ENCODE measurements around the gene CTSD. TPM values are rescaled to one million over a fixed set of nuclear protein-coding genes. Genes with fewer than 3 reads are reported as not detected.

Gene CTSD
- total and polyA plus RNA-seq, 2 of the 8 experiments (the other 6 are each of a cell fraction or from before 2014, with no cell fraction given), result 169 to 173 TPM

DNA sequence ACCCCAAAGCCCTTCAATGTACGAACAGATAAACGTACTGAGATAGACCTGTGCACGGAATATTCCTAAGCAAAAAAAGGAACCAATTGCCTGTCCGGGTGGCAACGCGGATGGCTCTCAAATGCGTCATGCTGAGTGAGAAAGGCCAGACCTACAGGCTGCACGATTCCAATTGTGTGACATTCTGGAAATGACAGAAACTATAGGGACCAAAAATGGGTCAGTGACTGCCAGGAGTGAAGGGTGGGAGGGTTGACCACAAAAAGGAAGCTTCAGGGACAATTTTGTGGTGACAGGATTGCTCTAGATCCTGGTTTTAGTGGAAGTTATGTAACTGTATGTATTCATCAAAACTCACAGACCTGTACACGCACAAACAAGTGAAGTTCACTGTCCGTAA lies 47.0 kb upstream of the CTSD start:
- Histone ChIP-seq H2BK20ac (ENCODE audit: low read length) (no peak overlapping the region), H3K27me3 (replicated peaks in 1 of 4; ENCODE audit: control insufficient read depth in 3 of 4, extremely low read depth in 1 of 4, insufficient read depth in 3 of 4, low read length in 3 of 4) (no peaks in the 10 kb centered on the region), H3K23ac (ENCODE audit: insufficient read length) (no peak overlapping the region), H3K18ac (ENCODE audit: extremely low read depth, low read length) (no peak overlapping the region), H3K14ac (ENCODE audit: insufficient read length) (no peak overlapping the region), H2BK12ac (ENCODE audit: low read depth, low read length) (no peak overlapping the region), H4K5ac (ENCODE audit: insufficient read length, low read depth, low read length) (no peak overlapping the region), H2BK15ac (ENCODE audit: low read length) (no peak overlapping the region), H2BK5ac (ENCODE audit: low read depth, low read length) (no peak overlapping the region), H3K27ac (ENCODE audit: low read depth, low read length) (no peak overlapping the region), H3K36me3 (ENCODE audit: control insufficient read depth in 2 of 4, insufficient read depth in 4 of 4, low read length in 3 of 4) (no peaks in the 10 kb centered on the region), H2AK5ac (ENCODE audit: low read depth, low read length) (no peak overlapping the region), H4K8ac (ENCODE audit: extremely low read depth, insufficient read depth, low read length) (no peak overlapping the region), H3K9ac (replicated peaks in 1 of 4; ENCODE audit: extremely low read depth in 1 of 4, low read depth in 3 of 4, low read length in 3 of 4) (no peak overlapping the region), H3K56ac (replicated peaks; ENCODE audit: insufficient read length, low read depth, low read length) (no peak overlapping the region), H3K4me2 (ENCODE audit: insufficient read depth in 1 of 2, low read depth in 2 of 2, low read length in 2 of 2) (no peak overlapping the region), H3K9me3 (ENCODE audit: insufficient read depth in 2 of 2, low read depth in 1 of 2, low read length in 1 of 2) (peaks cover 3 to 4% of the 10 kb centered on the region in 2 experiments; a peak in 2 of 4 replicates), H3K4ac (replicated peaks; ENCODE audit: insufficient read length, low read depth, low read length) (no peak overlapping the region), H3K4me1 (replicated peaks in 1 of 4; ENCODE audit: control insufficient read depth in 3 of 4, insufficient read depth in 4 of 4, low read length in 3 of 4) (no peaks in the 10 kb centered on the region), H4K20me1 (replicated peaks in 1 of 2; ENCODE audit: control insufficient read depth in 1 of 2, insufficient read depth in 2 of 2, low read length in 2 of 2) (no peaks in the 10 kb centered on the region), H3K79me1 (ENCODE audit: low read depth, low read length) (no peaks in the 10 kb centered on the region), H2AFZ (ENCODE audit: low read length) (no peak overlapping the region), H4K91ac (replicated peaks; ENCODE audit: insufficient read length, low read length) (no peak overlapping the region), H2BK120ac (replicated peaks; ENCODE audit: low read depth, low read length) (no peak overlapping the region), H3K23me2 (ENCODE audit: low read depth, low read length) (no peaks in the 10 kb centered on the region), H3K4me3 (ENCODE audit: extremely low read depth in 1 of 4, insufficient read depth in 2 of 4, low read depth in 3 of 4, low read length in 4 of 4) (no peak overlapping the region), H3K79me2 (ENCODE audit: control insufficient read depth in 1 of 2, insufficient read depth in 2 of 2, low read length in 2 of 2) (no peaks in the 10 kb centered on the region)
- no peak for TF ChIP-seq CREB1 (IDR thresholded peaks at IDR 0.05)
- no peak for TF ChIP-seq JUN (IDR thresholded peaks at IDR 0.05; ENCODE audit: low read depth, low read length)
- TF ChIP-seq, protein P1, sequence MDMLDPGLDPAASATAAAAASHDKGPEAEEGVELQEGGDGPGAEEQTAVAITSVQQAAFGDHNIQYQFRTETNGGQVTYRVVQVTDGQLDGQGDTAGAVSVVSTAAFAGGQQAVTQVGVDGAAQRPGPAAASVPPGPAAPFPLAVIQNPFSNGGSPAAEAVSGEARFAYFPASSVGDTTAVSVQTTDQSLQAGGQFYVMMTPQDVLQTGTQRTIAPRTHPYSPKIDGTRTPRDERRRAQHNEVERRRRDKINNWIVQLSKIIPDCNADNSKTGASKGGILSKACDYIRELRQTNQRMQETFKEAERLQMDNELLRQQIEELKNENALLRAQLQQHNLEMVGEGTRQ (IDR thresholded peaks at IDR 0.05; ENCODE audit: low read length), result no peak
- no peak for TF ChIP-seq SAP30 (IDR thresholded peaks at IDR 0.05; ENCODE audit: insufficient read depth, insufficient replicate concordance, low read length)
- no peak for TF ChIP-seq CHD2 (IDR thresholded peaks at IDR 0.05; ENCODE audit: low read length)
- no peak for TF ChIP-seq ZNF274 (IDR thresholded peaks at IDR 0.05; ENCODE audit: borderline replicate concordance, extremely low read depth, low read length)
- no peak for TF ChIP-seq KDM5A (IDR thresholded peaks at IDR 0.05; ENCODE audit: low read length)
- DNase-seq (ENCODE audit: low read depth in 1 of 2, low spot score in 2 of 2) (no peak), FAIRE-seq (no peak)
- whole genome bisulfite sequencing, 2 experiments (ENCODE audit: extremely low coverage in 1 of 2, insufficient coverage in 1 of 2, insufficient read length in 1 of 2, insufficient replicate concordance in 2 of 2, low coverage in 1 of 2, low lambda C conversion rate in 2 of 2, missing lambda C conversion rate in 1 of 2), result 89% methylated on average over 10 of the region's 10 CpGs; no CpG with 5 or more reads in 1 of the 2 experiments
- CTCF ChIA-PET (ENCODE audit: partially characterized antibody), result interaction anchor here (1.0 to 1.9 kb wide), 2 partner anchors 12 to 158 kb away, joined by 4 to 5 read pairs; no protein-coding TSS in a partner anchor
- POLR2A ChIA-PET (ENCODE audit: partially characterized antibody), result no interaction called here
